Right lobe of liver (tissue), 4 donors: ENCODE data around the gene SLC22A5.

Experiments
- POLR2A ChIP-seq: fragments of 450-650 bp; IDR thresholded peaks from one replicate; pipeline ENCODE4 v1.6.1; 2017; ENCODE audit warnings: antibody characterized with exemption, mild to moderate bottlenecking
- TF ChIP-seq, protein P1 (sequence below), 4 donors: fragments of 200-600 bp in 3 of 4; fragments of 450-650 bp in 1 of 4; IDR thresholded peaks; one replicate each; pipeline versions ENCODE4 v1.5.1 to v1.8.0; 2016 to 2022; ENCODE audit warnings: antibody characterized with exemption in 4 of 4, mild to moderate bottlenecking in 2 of 4
- donor health status: DM: no; HTN: no; CAD: no.
- donor health status: DM: no; HTN: no; CAD: no.
- donor health status: DM: no; HTN: yes; CAD: no.

DNA sequence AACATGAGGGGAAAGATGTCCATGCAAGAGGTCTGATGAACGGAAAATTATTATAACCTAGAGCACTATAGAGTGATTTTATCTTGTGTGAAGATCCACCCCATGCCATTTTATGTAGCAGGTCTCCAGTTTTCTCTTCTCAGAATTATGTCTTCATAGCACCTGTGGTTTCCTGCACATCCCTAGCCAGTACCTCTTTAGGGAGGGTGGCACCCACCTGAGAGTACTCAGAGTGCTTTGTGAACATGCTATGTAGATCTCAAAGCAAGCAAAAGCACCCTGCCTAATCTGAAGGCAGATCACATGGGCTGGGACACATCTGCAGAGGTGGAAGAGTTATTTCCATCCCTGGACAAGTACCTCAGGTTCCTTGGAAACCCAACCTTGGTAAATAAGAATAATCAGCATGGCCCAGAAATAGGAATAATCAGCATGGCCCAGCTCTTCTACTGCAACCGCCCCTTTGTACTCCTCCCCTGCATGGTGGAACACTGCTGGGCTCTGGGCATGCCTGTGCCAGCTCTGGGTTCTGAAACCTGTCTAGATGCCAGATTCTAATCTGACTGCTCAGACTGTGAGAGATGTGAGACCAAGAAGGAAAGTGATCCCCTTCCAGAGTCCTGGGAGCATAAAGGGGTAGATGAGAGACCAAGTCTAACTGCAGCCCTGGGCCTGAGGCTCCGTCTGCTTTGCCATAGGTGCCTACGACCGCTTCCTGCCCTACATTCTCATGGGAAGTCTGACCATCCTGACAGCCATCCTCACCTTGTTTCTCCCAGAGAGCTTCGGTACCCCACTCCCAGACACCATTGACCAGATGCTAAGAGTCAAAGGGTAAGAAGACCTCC lies 23.7 kb downstream of the SLC22A5 start:
- TF ChIP-seq, protein P1, sequence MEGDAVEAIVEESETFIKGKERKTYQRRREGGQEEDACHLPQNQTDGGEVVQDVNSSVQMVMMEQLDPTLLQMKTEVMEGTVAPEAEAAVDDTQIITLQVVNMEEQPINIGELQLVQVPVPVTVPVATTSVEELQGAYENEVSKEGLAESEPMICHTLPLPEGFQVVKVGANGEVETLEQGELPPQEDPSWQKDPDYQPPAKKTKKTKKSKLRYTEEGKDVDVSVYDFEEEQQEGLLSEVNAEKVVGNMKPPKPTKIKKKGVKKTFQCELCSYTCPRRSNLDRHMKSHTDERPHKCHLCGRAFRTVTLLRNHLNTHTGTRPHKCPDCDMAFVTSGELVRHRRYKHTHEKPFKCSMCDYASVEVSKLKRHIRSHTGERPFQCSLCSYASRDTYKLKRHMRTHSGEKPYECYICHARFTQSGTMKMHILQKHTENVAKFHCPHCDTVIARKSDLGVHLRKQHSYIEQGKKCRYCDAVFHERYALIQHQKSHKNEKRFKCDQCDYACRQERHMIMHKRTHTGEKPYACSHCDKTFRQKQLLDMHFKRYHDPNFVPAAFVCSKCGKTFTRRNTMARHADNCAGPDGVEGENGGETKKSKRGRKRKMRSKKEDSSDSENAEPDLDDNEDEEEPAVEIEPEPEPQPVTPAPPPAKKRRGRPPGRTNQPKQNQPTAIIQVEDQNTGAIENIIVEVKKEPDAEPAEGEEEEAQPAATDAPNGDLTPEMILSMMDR (IDR thresholded peaks at IDR 0.05): no peak
- no peak for TF ChIP-seq POLR2A
